Stimulated activated naive B cell treated with anti-CD40 and anti-IgM and Interleukin-4, amounts not matched to agents 10 μg/mL and 1 μg/mL and 100 μg/mL, for 72 hours (primary cell): ENCODE results near the gene SLC7A9.
"Not testable (repeated sequence)": the region's sequence is repeated elsewhere in the genome, so short reads cannot be mapped to it uniquely, and the experiment has no call there.

Source experiments
- ATAC-seq, 2 donors: fragments of 150-1000 bp; cut with Tn5 transposase; replicated peaks; 2 replicates each; pipeline ENCODE4 v1.10.0; 2021; ENCODE audit warnings: moderate library complexity in 1 of 2
- DNase-seq: peaks from one replicate; pipeline ENCODE4 v3.0.0; 2021
- H3K27ac Mint-ChIP-seq: one replicate; pipeline ENCODE4 v1.8.0; 2022; ENCODE audit warnings: mild to moderate bottlenecking, mixed read lengths
- H3K27me3 Mint-ChIP-seq, 2 donors: one replicate each; pipeline ENCODE4 v1.8.0; 2022; ENCODE audit warnings: mixed read lengths in 2 of 2
- H3K36me3 Mint-ChIP-seq, 2 donors: one replicate each; pipeline ENCODE4 v1.8.0; 2022; ENCODE audit warnings: mixed read lengths in 2 of 2, mild to moderate bottlenecking in 1 of 2
- H3K4me1 Mint-ChIP-seq, 2 donors: one replicate each; pipeline ENCODE4 v1.8.0; 2022; ENCODE audit warnings: mixed read lengths in 2 of 2, mild to moderate bottlenecking in 1 of 2
- H3K4me3 Mint-ChIP-seq, 2 donors: one replicate each; pipeline ENCODE4 v1.8.0; 2022; ENCODE audit warnings: mild to moderate bottlenecking in 2 of 2, mixed read lengths in 2 of 2, moderate library complexity in 1 of 2
- H3K9me3 Mint-ChIP-seq, 2 donors: one replicate each; pipeline ENCODE4 v1.8.0; 2022; ENCODE audit warnings: mixed read lengths in 2 of 2, mild to moderate bottlenecking in 1 of 2

The SLC7A9 gene

GRCh38 chr19:32837531-32837930, 32.0 kb downstream of the SLC7A9 start:
- ATAC-seq (no peak), DNase-seq (no peak)
- H3K4me1 Mint-ChIP-seq = no peaks in the 10 kb centered on the region
- H3K27me3 Mint-ChIP-seq = peaks cover 0 to 6% of the 10 kb centered on the region in 2 donors
- no peak overlapping the region for H3K4me3 Mint-ChIP-seq
- H3K36me3 Mint-ChIP-seq = peaks cover 10 to 14% of the 10 kb centered on the region in 2 donors
- no peak overlapping the region for H3K27ac Mint-ChIP-seq
- peaks cover 18% of the 10 kb centered on the region in 2 donors for H3K9me3 Mint-ChIP-seq

- H3K27ac Mint-ChIP-seq, H3K4me3 Mint-ChIP-seq: not testable (repeated sequence)
These were observed 36.2 kb downstream of the SLC7A9 start for GRCh38 chr19:32833388-32833787.

GRCh38 chr19:32832825-32833224, 36.7 kb downstream of the SLC7A9 start:
- H3K9me3 Mint-ChIP-seq, ATAC-seq, H3K27me3 Mint-ChIP-seq, H3K27ac Mint-ChIP-seq, DNase-seq, H3K4me3 Mint-ChIP-seq, H3K4me1 Mint-ChIP-seq, H3K36me3 Mint-ChIP-seq: not testable (repeated sequence)

More at GRCh38 chr19:32833388-32833787, 36.2 kb downstream of the SLC7A9 start:
- H3K4me1 Mint-ChIP-seq, H3K27me3 Mint-ChIP-seq, H3K9me3 Mint-ChIP-seq, DNase-seq, ATAC-seq, H3K36me3 Mint-ChIP-seq: not testable (repeated sequence)

- ATAC-seq, H3K27ac Mint-ChIP-seq, H3K27me3 Mint-ChIP-seq, H3K9me3 Mint-ChIP-seq, H3K36me3 Mint-ChIP-seq, H3K4me1 Mint-ChIP-seq, H3K4me3 Mint-ChIP-seq, DNase-seq: not testable (repeated sequence)
These were observed 37.5 kb downstream of the SLC7A9 start for GRCh38 chr19:32832094-32832493.

GRCh38 chr19:32831611-32832010, 38.0 kb downstream of the SLC7A9 start:
- no peaks in the 10 kb centered on the region for H3K9me3 Mint-ChIP-seq
- no peak overlapping the region for H3K27ac Mint-ChIP-seq
- DNase-seq (no peak), ATAC-seq (no peak)
- H3K4me1 Mint-ChIP-seq = no peaks in the 10 kb centered on the region
- no peak overlapping the region for H3K4me3 Mint-ChIP-seq
- no peaks in the 10 kb centered on the region for H3K36me3 Mint-ChIP-seq
- H3K27me3 Mint-ChIP-seq = peaks cover 0 to 6% of the 10 kb centered on the region in 2 donors

GRCh38 chr19:32830231-32831014, 39.1 kb downstream of the SLC7A9 start:
- Mint-ChIP-seq H3K36me3 (no peaks in the 10 kb centered on the region), H3K27me3 (peaks cover 0 to 6% of the 10 kb centered on the region in 2 donors), H3K27ac (no peak overlapping the region), H3K9me3 (no peaks in the 10 kb centered on the region), H3K4me1 (no peaks in the 10 kb centered on the region), H3K4me3 (no peak overlapping the region)
- no peak for ATAC-seq
- no peak for DNase-seq

- ATAC-seq (no peak), DNase-seq (no peak)
- Mint-ChIP-seq H3K27me3 (peaks cover 6 to 15% of the 10 kb centered on the region in 2 donors), H3K4me3 (no peak overlapping the region), H3K4me1 (no peaks in the 10 kb centered on the region), H3K9me3 (no peaks in the 10 kb centered on the region), H3K27ac (no peak overlapping the region), H3K36me3 (no peaks in the 10 kb centered on the region)
These were observed 40.1 kb downstream of the SLC7A9 start for GRCh38 chr19:32829345-32829896.

- DNase-seq = no peak
- H3K36me3 Mint-ChIP-seq = no peaks in the 10 kb centered on the region
- no peak overlapping the region for H3K27ac Mint-ChIP-seq
- no peaks in the 10 kb centered on the region for H3K4me1 Mint-ChIP-seq
- ATAC-seq = no peak
- H3K4me3 Mint-ChIP-seq = no peak overlapping the region
- H3K27me3 Mint-ChIP-seq = peaks cover 11 to 15% of the 10 kb centered on the region in 2 donors
- no peaks in the 10 kb centered on the region for H3K9me3 Mint-ChIP-seq
These were observed 40.8 kb downstream of the SLC7A9 start for GRCh38 chr19:32828643-32829344.

- Mint-ChIP-seq H3K4me3 (no peak overlapping the region), H3K27ac (no peak overlapping the region), H3K9me3 (no peaks in the 10 kb centered on the region), H3K36me3 (no peaks in the 10 kb centered on the region), H3K27me3 (peaks cover 16 to 21% of the 10 kb centered on the region in 2 donors), H3K4me1 (no peaks in the 10 kb centered on the region)
- ATAC-seq = no peak
- no peak for DNase-seq
These were observed 41.4 kb downstream of the SLC7A9 start for GRCh38 chr19:32828139-32828538.

- Mint-ChIP-seq H3K27me3 (peaks cover 16 to 27% of the 10 kb centered on the region in 2 donors), H3K27ac (no peak overlapping the region)
These were observed 44.5 kb downstream of the SLC7A9 start for GRCh38 chr19:32824916-32825608.

GRCh38 chr19:32824191-32824751, 45.3 kb downstream of the SLC7A9 start:
- DNase-seq (no peak), ATAC-seq (no peak)
- peaks cover 16 to 34% of the 10 kb centered on the region in 2 donors for H3K27me3 Mint-ChIP-seq
- H3K4me3 Mint-ChIP-seq = no peak overlapping the region
- peaks cover 5 to 8% of the 10 kb centered on the region in 2 donors for H3K4me1 Mint-ChIP-seq
- no peaks in the 10 kb centered on the region for H3K9me3 Mint-ChIP-seq
- H3K36me3 Mint-ChIP-seq = no peaks in the 10 kb centered on the region
- H3K27ac Mint-ChIP-seq = no peak overlapping the region

More at GRCh38 chr19:32824916-32825608, 44.5 kb downstream of the SLC7A9 start:
- peaks cover 0 to under 1% of the 10 kb centered on the region in 2 donors for H3K4me1 Mint-ChIP-seq
- H3K36me3 Mint-ChIP-seq = no peaks in the 10 kb centered on the region
- no peaks in the 10 kb centered on the region for H3K9me3 Mint-ChIP-seq
- ATAC-seq (no peak), DNase-seq (no peak)
- no peak overlapping the region for H3K4me3 Mint-ChIP-seq

- H3K4me1 Mint-ChIP-seq = peaks cover 5 to 8% of the 10 kb centered on the region in 2 donors
These were observed 45.8 kb downstream of the SLC7A9 start for GRCh38 chr19:32823747-32824102.

GRCh38 chr19:32822916-32823746, 46.4 kb downstream of the SLC7A9 start:
- H3K27ac Mint-ChIP-seq = no peak overlapping the region
- no peak for ATAC-seq
- no peak for DNase-seq

More at GRCh38 chr19:32823747-32824102, 45.8 kb downstream of the SLC7A9 start:
- no peaks in the 10 kb centered on the region for H3K36me3 Mint-ChIP-seq
- peaks cover 16 to 34% of the 10 kb centered on the region in 2 donors for H3K27me3 Mint-ChIP-seq
- no peak overlapping the region for H3K4me3 Mint-ChIP-seq
- no peak for ATAC-seq
- H3K9me3 Mint-ChIP-seq = no peaks in the 10 kb centered on the region
- DNase-seq = no peak
- no peak overlapping the region for H3K27ac Mint-ChIP-seq

More at GRCh38 chr19:32822916-32823746, 46.4 kb downstream of the SLC7A9 start:
- H3K9me3 Mint-ChIP-seq = no peaks in the 10 kb centered on the region
- no peak overlapping the region for H3K4me3 Mint-ChIP-seq
- no peaks in the 10 kb centered on the region for H3K36me3 Mint-ChIP-seq
- peaks cover 7 to 8% of the 10 kb centered on the region in 2 donors for H3K4me1 Mint-ChIP-seq
- H3K27me3 Mint-ChIP-seq = peaks cover 22 to 38% of the 10 kb centered on the region in 2 donors
